ENCODE results near the gene PATE2.

Gene PATE2

DNA sequence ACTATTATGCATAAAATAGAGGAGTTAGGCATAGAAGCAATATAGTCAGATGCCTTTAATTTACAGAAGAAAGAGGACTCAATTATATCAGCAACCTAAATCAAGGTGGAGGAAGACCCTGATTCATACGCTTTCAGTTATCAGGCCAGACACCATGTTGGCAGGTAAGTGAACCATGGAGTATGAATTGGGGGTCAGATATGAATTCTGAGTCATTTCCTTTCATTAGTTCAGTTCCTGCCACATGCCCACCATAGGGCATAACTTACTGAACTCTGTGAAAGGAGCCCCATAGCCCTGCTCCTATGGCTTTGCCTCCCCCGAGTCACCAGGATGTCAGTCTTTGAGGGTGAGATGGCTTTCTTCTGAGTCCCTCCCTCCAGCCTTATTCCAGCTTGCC, 15.1 kb downstream of the PATE2 start:
- Histone ChIP-seq H3K9me3 (no peaks in the 10 kb centered on the region), H3K4me3 (no peak overlapping the region), H3K36me3 (replicated peaks) (no peaks in the 10 kb centered on the region), H3K4me1 (no peaks in the 10 kb centered on the region), H3K27me3 (ENCODE audit: low read depth) (peaks cover 25% of the 10 kb centered on the region)
- in situ Hi-C loops (cut with MboI; ENCODE audit: low sequenced_read_pairs), result no loop called here
- DNase-seq (ENCODE audit: low spot score in 2 of 2), result no peak

DNA sequence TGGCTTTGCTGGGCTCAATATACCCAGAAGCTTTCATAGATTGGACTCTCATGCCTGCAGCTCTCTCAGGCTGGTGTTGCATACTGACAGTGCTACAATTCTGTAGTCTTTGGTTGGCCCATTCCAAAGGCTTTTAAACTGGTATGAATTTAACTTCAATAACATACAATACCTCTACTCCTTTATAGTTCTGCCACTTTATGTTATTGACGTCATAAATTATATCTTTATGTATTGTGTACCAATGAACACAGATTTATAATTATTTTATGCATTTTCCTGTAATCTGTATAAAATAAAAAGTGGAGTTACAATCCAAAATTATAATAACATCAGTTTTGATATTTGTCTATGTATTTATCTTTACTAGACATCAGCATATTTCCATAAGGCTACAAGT, 16.2 kb downstream of the PATE2 start:
- Histone ChIP-seq H3K4me3 (no peak overlapping the region), H3K4me1 (no peaks in the 10 kb centered on the region), H3K36me3 (replicated peaks) (no peaks in the 10 kb centered on the region), H3K9me3 (no peaks in the 10 kb centered on the region), H3K27me3 (ENCODE audit: low read depth) (peaks cover 15% of the 10 kb centered on the region; the same call in 1 of the 2 replicates)
- in situ Hi-C loops (cut with MboI; ENCODE audit: low sequenced_read_pairs), result no loop called here
- no peak for DNase-seq (ENCODE audit: low spot score in 2 of 2)

DNA sequence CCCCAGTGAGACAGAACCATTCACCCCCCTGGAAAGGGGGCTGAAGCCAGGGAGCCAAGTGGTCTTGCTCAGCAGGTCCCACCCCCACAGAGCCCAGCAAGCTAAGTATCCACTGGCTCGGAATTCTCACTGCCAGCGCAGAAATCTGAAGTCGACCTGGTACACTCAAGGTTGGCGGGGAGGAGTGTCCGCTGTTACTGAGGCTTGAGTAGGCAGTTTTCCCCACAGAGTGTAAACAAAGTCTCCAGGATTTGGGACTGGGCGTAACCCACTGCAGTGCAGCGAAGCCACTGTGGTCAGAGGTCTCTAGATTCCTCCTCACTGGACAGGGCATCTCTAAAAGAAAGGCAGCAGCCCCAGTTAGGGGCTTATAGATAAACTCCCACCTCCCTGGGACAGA, 22.6 kb downstream of the PATE2 start:
- no peaks in the 10 kb centered on the region for H3K9me3 ChIP-seq
- DNase-seq (ENCODE audit: low spot score in 2 of 2), result no peak
- no peaks in the 10 kb centered on the region; the same call in none of the 2 replicates for H3K27me3 ChIP-seq (ENCODE audit: low read depth)
- H3K36me3 ChIP-seq (replicated peaks), result no peaks in the 10 kb centered on the region
- H3K4me1 ChIP-seq, result no peaks in the 10 kb centered on the region
- in situ Hi-C loops (cut with MboI; ENCODE audit: low sequenced_read_pairs), result no loop called here
- H3K4me3 ChIP-seq, result no peak overlapping the region

DNA sequence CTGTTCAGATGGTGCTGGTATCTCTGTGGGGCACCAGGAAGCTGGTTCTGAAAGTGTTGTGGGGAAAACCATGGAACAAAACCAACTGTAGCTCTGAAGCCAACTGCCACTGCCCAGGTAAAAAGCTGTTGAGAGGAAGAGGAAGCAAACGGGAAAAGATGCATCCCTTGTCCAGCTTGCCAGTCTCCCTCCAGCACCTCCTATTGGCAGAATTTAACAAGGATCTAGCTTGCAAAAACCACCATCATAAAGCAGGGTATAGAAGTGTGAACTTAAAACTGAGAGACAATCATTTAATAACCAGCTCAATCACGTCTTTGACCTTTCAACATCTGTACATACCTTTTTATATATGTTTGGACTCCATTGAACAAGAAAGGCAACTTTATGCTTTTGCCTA, 28.0 kb downstream of the PATE2 start:
- Histone ChIP-seq H3K4me3 (no peak overlapping the region), H3K9me3 (no peaks in the 10 kb centered on the region), H3K36me3 (replicated peaks) (no peaks in the 10 kb centered on the region), H3K4me1 (no peaks in the 10 kb centered on the region), H3K27me3 (ENCODE audit: low read depth) (peaks cover 10% of the 10 kb centered on the region)
- in situ Hi-C loops (cut with MboI; ENCODE audit: low sequenced_read_pairs), result no loop called here
- no peak for DNase-seq (ENCODE audit: low spot score in 2 of 2)

DNA sequence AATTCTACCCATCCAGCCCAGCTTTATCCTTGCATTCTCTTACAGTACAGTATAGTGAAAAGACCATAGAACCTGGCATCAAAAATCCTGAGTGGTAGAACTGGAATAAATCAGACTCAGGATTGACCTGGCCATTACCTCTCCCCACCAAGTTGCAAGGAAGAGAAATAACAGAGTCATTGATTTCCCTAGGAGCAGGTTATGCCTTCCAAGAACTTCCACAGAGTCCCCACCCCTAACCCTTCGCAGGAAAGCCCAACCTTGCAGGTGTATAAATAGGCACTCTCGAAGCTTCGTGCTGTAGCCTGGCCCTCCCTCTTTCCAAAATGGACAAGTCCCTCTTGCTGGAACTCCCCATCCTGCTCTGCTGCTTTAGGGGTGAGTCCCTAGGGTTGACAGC, 32.6 kb downstream of the PATE2 start, which contains the start of gene PATE1:
PATE1 (plus strand) TSS at position 301 of the 400 bp plus-strand sequence; CDS start at position 327, 26 bp downstream.
- H3K36me3 ChIP-seq (replicated peaks), result no peaks in the 10 kb centered on the region
- no peaks in the 10 kb centered on the region for H3K4me1 ChIP-seq
- H3K27me3 ChIP-seq (ENCODE audit: low read depth), result peaks cover 22% of the 10 kb centered on the region
- no peaks in the 10 kb centered on the region for H3K9me3 ChIP-seq
- H3K4me3 ChIP-seq, result no peak within 1 kb of the TSS
- in situ Hi-C loops (cut with MboI; ENCODE audit: low sequenced_read_pairs), result no loop called here
- DNase-seq (ENCODE audit: low spot score in 2 of 2), result no peak

DNA sequence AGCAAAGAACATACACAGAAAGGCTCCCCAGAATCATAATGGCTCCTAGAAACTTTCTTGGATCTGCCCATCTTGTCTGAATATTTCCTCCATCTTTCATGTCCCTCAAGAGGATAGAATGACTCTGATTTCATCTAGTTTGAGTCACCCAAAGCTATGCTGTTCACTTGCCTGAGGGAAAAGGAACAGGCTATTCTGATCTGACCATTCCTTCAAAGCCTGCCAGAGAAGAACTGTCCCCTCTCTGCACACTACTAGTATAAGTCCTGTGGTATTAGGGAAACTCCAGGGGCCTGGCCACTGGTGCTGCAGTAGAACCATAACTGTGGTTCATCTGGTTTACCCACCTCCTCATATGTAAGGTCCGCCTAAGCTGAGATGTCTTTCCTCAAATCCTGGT, 34.9 kb downstream of the PATE2 start:
- Histone ChIP-seq H3K4me3 (no peak overlapping the region), H3K4me1 (no peaks in the 10 kb centered on the region), H3K9me3 (no peaks in the 10 kb centered on the region), H3K36me3 (replicated peaks) (no peaks in the 10 kb centered on the region), H3K27me3 (ENCODE audit: low read depth) (peaks cover 16% of the 10 kb centered on the region)
- in situ Hi-C loops (cut with MboI; ENCODE audit: low sequenced_read_pairs), result no loop called here
- no peak for DNase-seq (ENCODE audit: low spot score in 2 of 2)

DNA sequence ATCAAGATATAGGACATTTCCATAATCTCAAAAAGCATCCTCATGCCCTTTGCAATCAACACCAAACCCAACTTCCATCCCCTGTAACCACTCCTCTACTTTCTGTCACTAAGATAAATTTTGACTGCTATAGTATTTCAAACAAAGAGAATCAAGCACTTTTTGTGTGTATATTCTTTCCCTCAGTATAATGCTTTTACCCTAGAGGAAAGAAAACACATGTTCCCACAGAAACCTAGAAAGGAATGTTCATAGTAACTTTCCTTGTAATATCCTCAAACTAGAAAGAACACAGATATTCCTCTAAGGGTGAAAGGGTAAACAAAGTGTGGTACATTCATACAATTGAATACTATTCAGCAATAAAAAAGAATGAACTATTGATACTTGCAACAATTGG, 38.0 kb downstream of the PATE2 start:
- no peaks in the 10 kb centered on the region for H3K4me1 ChIP-seq
- H3K27me3 ChIP-seq (ENCODE audit: low read depth), result peaks cover 15% of the 10 kb centered on the region
- no peak for DNase-seq (ENCODE audit: low spot score in 2 of 2)
- H3K36me3 ChIP-seq (replicated peaks), result no peaks in the 10 kb centered on the region
- H3K9me3 ChIP-seq, result no peaks in the 10 kb centered on the region
- no peak overlapping the region for H3K4me3 ChIP-seq
- in situ Hi-C loops (cut with MboI; ENCODE audit: low sequenced_read_pairs), result no loop called here

DNA sequence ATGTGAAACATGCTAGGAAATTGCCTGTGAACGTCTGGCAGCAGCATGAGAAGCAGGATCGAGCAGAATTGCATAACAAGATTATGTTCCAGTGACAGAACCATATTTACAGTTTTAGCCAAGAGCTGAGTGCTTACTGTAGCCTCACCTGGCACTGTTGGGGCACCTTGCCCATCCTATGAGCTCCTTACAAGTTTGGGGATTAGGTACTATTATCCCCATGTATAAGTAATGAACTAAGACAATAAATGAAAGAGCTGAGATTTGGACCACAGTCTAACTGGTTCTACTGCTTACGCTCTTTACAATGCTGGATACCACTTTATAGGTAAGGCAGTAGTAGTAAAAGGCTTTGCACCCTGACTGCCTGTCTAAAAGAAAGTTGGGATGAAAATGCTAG, 49.7 kb downstream of the PATE2 start:
- Histone ChIP-seq H3K9me3 (no peaks in the 10 kb centered on the region), H3K4me3 (no peak overlapping the region), H3K27me3 (ENCODE audit: low read depth) (peaks cover 12% of the 10 kb centered on the region), H3K4me1 (no peaks in the 10 kb centered on the region), H3K36me3 (replicated peaks) (no peaks in the 10 kb centered on the region)
- no peak for DNase-seq (ENCODE audit: low spot score in 2 of 2)
- in situ Hi-C loops (cut with MboI; ENCODE audit: low sequenced_read_pairs), result no loop called here
